OCI-LY1 (cell line): Measurements from ENCODE around the gene TRIP6.

Source experiments
- EZH2 ChIP-seq: fragments of 200-600 bp; sonication (generic), shearing (Covaris generic); IDR thresholded peaks from 2 replicates; pipeline ENCODE4 v1.8.0; 2017; ENCODE audit warnings: borderline replicate concordance, mixed run types, mild to moderate bottlenecking, antibody characterized with exemption, low read length, moderate library complexity, mixed read lengths
- TF ChIP-seq, protein P1 (sequence below): fragments of 200-600 bp; sonication (generic), shearing (Covaris generic); IDR thresholded peaks from 2 replicates; pipeline ENCODE4 v1.5.1; 2017; ENCODE audit warnings: mild to moderate bottlenecking, antibody characterized with exemption, low read length, moderate library complexity, mixed read lengths

DNA sequence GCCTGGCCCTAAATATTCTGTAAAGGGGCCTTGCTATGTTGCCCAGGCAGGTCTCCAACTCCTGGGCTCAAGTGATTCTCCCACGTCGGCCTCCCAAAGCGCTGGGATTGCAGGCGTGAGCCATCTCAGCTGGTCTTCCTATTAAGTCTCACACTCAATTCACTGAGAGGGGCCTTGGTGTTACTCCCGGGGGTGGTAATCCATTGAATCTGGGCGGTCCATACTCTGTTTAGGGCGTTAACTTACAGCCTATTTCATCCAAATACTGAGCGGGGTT lies 7.1 kb downstream of the TRIP6 start:
- TF ChIP-seq, protein P1, sequence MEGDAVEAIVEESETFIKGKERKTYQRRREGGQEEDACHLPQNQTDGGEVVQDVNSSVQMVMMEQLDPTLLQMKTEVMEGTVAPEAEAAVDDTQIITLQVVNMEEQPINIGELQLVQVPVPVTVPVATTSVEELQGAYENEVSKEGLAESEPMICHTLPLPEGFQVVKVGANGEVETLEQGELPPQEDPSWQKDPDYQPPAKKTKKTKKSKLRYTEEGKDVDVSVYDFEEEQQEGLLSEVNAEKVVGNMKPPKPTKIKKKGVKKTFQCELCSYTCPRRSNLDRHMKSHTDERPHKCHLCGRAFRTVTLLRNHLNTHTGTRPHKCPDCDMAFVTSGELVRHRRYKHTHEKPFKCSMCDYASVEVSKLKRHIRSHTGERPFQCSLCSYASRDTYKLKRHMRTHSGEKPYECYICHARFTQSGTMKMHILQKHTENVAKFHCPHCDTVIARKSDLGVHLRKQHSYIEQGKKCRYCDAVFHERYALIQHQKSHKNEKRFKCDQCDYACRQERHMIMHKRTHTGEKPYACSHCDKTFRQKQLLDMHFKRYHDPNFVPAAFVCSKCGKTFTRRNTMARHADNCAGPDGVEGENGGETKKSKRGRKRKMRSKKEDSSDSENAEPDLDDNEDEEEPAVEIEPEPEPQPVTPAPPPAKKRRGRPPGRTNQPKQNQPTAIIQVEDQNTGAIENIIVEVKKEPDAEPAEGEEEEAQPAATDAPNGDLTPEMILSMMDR, result no peak
- TF ChIP-seq EZH2, result no peak
